Duodenal mucosa (tissue), 2 donors: ENCODE results near the gene CCNF.
A peak's percentile ranks its signal among the peaks of the same experiment; 100 is the strongest.

Experiments
- H3K27ac ChIP-seq: one replicate; pipeline ENCODE4 v1.7.0; 2013; ENCODE audit warnings: low read depth, low read length
- H3K27me3 ChIP-seq, 2 donors: one replicate each; pipeline ENCODE4 v1.7.0; 2013; ENCODE audit warnings: low read length in 2 of 2, control low read depth in 1 of 2; ENCODE audit not compliant: insufficient read depth in 2 of 2, control insufficient read depth in 1 of 2
- H3K36me3 ChIP-seq, 2 donors: one replicate each; pipeline ENCODE4 v1.7.0; 2013; ENCODE audit warnings: low read length in 2 of 2, control low read depth in 1 of 2; ENCODE audit not compliant: insufficient read depth in 2 of 2, control insufficient read depth in 1 of 2
- H3K4me1 ChIP-seq, 2 donors: one replicate each; pipeline ENCODE4 v1.7.0; 2013; ENCODE audit warnings: low read length in 2 of 2, control low read depth in 1 of 2; ENCODE audit not compliant: insufficient read depth in 2 of 2, control insufficient read depth in 1 of 2
- H3K4me3 ChIP-seq, 2 donors: one replicate each; pipeline ENCODE4 v1.7.0; 2013; ENCODE audit warnings: low read length in 2 of 2, low read depth in 1 of 2
- H3K9ac ChIP-seq, 2 donors: one replicate each; pipeline ENCODE4 v1.7.0; 2013; ENCODE audit warnings: low read length in 2 of 2, low read depth in 1 of 2
- H3K9me3 ChIP-seq, 2 donors: one replicate each; pipeline ENCODE4 v1.7.0; 2013; ENCODE audit warnings: low read length in 2 of 2, control low read depth in 1 of 2; ENCODE audit not compliant: control insufficient read depth in 1 of 2

The CCNF gene

DNA sequence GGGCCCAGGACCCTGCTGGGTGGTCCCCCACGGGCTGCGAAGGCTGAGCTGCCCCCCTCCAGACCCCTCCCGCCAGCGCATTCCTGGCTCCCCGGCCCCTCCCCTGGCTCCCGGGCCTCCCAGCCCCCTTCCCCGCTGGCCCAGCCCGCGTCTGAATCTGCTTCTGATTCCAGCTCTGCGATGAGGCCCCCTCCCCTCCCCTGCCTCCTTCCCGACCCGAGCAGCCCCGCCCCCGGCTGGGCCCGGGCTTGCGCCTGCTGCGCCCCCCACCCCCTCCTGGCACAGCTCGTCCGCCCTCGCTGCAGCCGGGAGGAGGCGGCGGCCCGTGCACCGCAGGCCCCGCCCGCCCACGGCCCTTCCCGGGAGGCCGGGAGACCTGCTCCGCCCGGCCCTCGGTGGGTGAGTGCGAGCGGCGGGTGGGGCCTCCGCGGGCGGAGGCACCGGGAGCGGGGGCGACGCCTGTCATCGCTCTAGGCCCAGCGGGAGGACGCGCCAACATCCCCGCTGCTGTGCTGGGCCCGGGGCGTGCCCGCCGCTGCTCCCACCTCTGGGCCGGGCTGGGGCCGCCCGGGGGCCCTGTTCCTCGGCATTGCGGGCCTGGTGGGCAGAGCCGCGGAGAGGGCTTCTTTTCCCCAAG lies 41.9 kb downstream of the CCNF start, which contains the start of gene NTN3:
Gene NTN3 (plus strand): TSS at position 282 of the 637 bp plus-strand sequence. CDS start 405 bp downstream, outside the sequence.
- H3K27ac ChIP-seq: no peak within 1 kb of the TSS
- peaks cover 39 to 56% of the 10 kb centered on the region in 2 donors for H3K27me3 ChIP-seq
- peaks cover 12 to 15% of the 10 kb centered on the region in 2 donors for H3K4me1 ChIP-seq
- no peak within 1 kb of the TSS for H3K4me3 ChIP-seq
- no peaks in the 10 kb centered on the region for H3K36me3 ChIP-seq
- H3K9ac ChIP-seq: no peak within 1 kb of the TSS
- H3K9me3 ChIP-seq: no peaks in the 10 kb centered on the region

- peaks cover 39 to 55% of the 10 kb centered on the region in 2 donors for H3K27me3 ChIP-seq
Measured at GRCh38 chr16:2471653-2472487, 42.6 kb downstream of the CCNF start.

DNA sequence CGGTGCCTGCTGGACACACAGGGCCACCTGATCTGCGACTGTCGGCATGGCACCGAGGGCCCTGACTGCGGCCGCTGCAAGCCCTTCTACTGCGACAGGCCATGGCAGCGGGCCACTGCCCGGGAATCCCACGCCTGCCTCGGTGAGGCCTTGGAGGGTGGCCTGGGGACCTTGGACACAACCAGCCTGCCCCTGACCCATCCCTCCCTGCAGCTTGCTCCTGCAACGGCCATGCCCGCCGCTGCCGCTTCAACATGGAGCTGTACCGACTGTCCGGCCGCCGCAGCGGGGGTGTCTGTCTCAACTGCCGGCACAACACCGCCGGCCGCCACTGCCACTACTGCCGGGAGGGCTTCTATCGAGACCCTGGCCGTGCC lies 43.2 kb downstream of the CCNF start:
- H3K27me3 ChIP-seq: peaks cover 39 to 50% of the 10 kb centered on the region in 2 donors
- no peaks in the 10 kb centered on the region for H3K36me3 ChIP-seq
- no peak overlapping the region for H3K4me3 ChIP-seq
- no peak overlapping the region for H3K27ac ChIP-seq
- H3K9ac ChIP-seq: no peak overlapping the region
- no peaks in the 10 kb centered on the region for H3K9me3 ChIP-seq
- H3K4me1 ChIP-seq: peaks cover 13 to 15% of the 10 kb centered on the region in 2 donors

More at GRCh38 chr16:2471653-2472487, 42.6 kb downstream of the CCNF start:
- Histone ChIP-seq H3K9me3 (no peaks in the 10 kb centered on the region), H3K9ac (no peak overlapping the region), H3K36me3 (no peaks in the 10 kb centered on the region), H3K27ac (no peak overlapping the region), H3K4me3 (no peak overlapping the region), H3K4me1 (peaks cover 13 to 15% of the 10 kb centered on the region in 2 donors)

DNA sequence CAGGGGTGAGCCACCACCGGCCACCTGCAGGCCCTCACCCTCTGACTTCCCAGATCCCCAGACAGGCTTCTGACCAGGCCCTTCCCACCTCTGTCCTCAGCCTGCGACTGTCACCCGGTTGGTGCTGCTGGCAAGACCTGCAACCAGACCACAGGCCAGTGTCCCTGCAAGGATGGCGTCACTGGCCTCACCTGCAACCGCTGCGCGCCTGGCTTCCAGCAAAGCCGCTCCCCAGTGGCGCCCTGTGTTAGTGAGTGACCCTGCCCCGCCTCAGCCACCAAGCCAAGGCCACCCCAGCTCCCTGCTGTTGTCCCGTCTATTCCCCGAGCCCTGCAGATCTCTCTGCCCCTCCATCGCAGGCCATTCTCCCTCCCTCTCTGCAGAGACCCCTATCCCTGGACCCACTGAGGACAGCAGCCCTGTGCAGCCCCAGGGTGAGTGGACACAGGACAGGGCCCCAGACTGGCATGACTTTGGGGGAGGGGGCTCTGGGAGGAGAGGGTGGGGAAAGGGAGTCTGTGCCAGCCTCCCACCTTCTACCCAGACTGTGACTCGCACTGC lies 43.7 kb downstream of the CCNF start:
- no peaks in the 10 kb centered on the region for H3K36me3 ChIP-seq
- no peak overlapping the region for H3K27ac ChIP-seq
- H3K4me3 ChIP-seq: peak overlapping the region in 1 of 2 donors; percentile 32
- no peaks in the 10 kb centered on the region for H3K9me3 ChIP-seq
- H3K27me3 ChIP-seq: peaks cover 39 to 48% of the 10 kb centered on the region in 2 donors
- no peak overlapping the region for H3K9ac ChIP-seq
- peaks cover 13 to 15% of the 10 kb centered on the region in 2 donors for H3K4me1 ChIP-seq

GRCh38 chr16:2473446-2473926 lies 44.2 kb downstream of the CCNF start:
- Histone ChIP-seq H3K9ac (no peak overlapping the region), H3K27ac (no peak overlapping the region), H3K4me3 (peak overlapping the region; percentile 32 to 35), H3K4me1 (peaks cover 7 to 15% of the 10 kb centered on the region in 2 donors), H3K36me3 (no peaks in the 10 kb centered on the region), H3K9me3 (no peaks in the 10 kb centered on the region), H3K27me3 (peaks cover 39 to 43% of the 10 kb centered on the region in 2 donors)

DNA sequence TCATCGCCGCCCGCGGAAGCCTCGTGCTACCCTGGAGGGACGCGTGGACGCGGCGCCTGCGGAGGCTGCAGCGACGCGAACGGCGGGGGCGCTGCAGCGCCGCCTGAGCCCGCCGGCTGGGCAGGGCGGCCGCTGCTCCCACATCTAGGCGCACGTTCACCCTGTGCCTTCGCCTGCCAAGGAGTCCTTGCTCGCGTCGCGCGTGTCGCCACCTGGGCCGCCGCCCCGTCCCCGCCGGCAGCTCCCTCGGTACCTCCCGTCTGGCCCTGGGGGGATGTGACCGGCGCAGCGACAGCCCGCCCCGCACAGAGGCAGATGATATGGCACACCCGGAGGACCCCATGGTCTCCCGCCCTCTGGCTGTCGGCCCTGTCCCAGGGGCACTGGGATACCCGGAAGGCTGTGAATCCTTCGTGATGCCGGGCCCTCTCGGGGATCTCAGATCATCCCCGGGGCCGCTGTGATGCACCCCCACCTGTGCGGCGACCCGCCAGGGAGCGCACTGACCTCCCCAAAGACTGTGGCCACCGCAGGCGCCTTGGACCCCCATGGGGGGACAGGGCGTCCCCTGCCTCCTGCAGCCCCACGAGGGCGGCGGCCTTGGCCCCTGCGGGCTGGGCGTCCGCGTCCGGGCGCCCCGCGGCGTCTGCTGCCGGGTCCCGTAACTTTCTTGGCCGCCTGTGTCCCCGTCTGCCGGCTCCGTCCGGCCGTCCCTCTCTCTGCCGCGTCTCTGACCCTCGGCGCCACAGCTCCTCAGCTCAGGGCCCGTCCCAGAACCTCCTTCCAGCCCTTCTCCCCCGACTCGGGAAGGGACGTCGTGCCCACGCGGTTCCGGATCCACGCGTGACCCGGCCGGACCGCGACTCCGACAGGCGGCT lies 45.0 kb downstream of the CCNF start:
- H3K9me3 ChIP-seq: no peaks in the 10 kb centered on the region
- H3K36me3 ChIP-seq: no peaks in the 10 kb centered on the region
- peak overlapping the region; percentile 20 for H3K27ac ChIP-seq
- peak overlapping the region; percentile 74 for H3K4me3 ChIP-seq
- peak overlapping the region; percentile 48 to 70 for H3K9ac ChIP-seq
- H3K4me1 ChIP-seq: peaks cover 6 to 15% of the 10 kb centered on the region in 2 donors
- H3K27me3 ChIP-seq: peaks cover 34 to 37% of the 10 kb centered on the region in 2 donors

- Histone ChIP-seq H3K4me1 (peaks cover 6 to 15% of the 10 kb centered on the region in 2 donors), H3K27me3 (peaks cover 27 to 30% of the 10 kb centered on the region in 2 donors), H3K4me3 (peak within 1 kb of the TSS; percentile 74), H3K36me3 (no peaks in the 10 kb centered on the region), H3K9ac (peak within 1 kb of the TSS; percentile 48 to 70), H3K9me3 (no peaks in the 10 kb centered on the region), H3K27ac (peak within 1 kb of the TSS; percentile 22)
Measured at GRCh38 chr16:2474877-2475412, 45.7 kb downstream of the CCNF start, which contains the start of gene TBC1D24. Gene TBC1D24 (plus strand): TSS chr16:2475127. CDS start chr16:2496149, 21,022 bp downstream.

GRCh38 chr16:2475413-2476344 lies 46.4 kb downstream of the CCNF start:
- Histone ChIP-seq H3K36me3 (no peaks in the 10 kb centered on the region), H3K4me3 (peak overlapping the region; percentile 56 to 71), H3K27me3 (peaks cover 20 to 23% of the 10 kb centered on the region in 2 donors), H3K27ac (peak overlapping the region; percentile 22), H3K9ac (peak overlapping the region; percentile 10 to 25), H3K9me3 (no peaks in the 10 kb centered on the region), H3K4me1 (peaks cover 6 to 18% of the 10 kb centered on the region in 2 donors)
